SKM-1 treated with dmso at 0.1 percent for 144 hours (cell line): ENCODE data around the gene LPAR5.
A peak's percentile ranks its signal among the peaks of the same experiment; 100 is the strongest.

Experiments
- DNase-seq: peaks from one replicate; lab custom pipeline; 2025; ENCODE audit not compliant: unreplicated experiment; lab: John Stamatoyannopoulos, UW

LPAR5 gene

DNA sequence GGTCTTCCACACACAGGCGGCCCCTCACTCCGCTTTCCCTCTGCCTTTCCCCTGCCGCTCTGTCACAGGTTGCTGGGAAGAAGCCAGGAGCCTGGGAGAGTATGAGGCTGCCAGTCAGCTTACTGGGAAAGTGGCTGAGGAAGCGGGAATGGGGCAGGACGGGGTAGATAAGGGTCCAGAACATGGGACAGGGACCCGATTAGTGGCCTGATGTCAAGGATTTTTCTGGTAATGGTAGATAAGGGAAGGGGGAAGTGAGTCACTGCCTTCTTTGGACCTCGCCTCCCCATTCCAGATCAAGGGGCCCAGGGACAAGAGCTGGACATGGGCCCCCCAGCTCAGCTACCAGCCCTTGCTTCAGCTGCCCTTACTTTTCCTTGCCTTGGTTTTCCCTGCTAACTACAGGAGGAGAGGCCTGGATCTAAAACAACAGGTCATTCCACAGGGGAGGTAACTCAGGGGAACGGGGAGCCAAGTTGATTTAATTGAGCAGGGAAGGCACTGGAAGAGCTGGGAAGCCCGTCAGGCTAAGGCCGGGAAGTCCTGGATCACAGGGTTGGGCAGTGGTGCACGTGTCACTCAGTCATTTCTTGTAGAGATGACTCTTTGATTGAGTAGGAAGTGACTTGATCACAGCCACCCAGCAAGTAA, 3.5 kb upstream of the LPAR5 start:
- DNase-seq = no peak

DNA sequence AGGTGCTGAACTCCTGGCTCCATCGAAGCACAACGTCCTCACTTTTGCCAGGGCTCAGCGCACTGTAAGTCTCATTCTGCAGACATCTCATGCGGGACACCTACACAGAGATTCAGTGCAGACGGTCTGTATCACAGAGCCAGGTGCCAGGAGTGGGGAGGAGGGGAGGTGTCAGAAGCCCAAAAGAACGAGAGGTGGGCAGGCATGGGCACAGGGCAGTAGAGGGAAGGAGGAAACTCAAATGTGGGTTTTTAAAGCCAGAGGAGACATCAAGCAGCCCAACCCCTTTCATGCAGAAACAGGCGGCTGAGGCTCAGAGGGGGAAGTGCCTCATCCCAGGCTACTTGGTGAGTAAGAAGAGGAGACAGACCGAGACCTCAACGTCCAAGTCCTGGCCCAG, 2.5 kb upstream of the LPAR5 start:
- DNase-seq = peak; percentile 29

DNA sequence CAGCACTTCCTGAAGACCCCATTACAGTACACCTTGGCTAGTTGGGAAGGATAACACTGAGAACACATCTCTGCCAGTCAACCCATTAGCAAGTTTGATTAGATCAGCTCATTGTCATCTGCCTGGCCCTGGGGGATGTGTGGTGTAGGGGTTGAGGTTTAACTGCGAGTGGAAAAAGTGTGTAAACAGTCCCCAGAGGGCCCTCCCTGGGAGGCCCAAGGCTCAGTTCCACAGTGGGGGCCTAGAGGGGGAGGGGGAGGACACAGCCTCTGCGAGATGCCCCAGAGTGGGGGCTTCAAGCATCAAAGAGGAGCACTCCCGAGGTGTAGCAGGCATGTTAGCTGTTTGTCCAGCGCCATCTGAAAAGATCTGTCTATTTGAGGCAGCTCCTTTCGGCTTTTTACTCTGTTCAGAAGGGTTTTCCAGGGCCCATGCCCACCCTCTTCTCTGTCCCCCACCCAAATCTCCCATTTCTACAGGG, 344 bp downstream of the LPAR5 start:
- no peak for DNase-seq

DNA sequence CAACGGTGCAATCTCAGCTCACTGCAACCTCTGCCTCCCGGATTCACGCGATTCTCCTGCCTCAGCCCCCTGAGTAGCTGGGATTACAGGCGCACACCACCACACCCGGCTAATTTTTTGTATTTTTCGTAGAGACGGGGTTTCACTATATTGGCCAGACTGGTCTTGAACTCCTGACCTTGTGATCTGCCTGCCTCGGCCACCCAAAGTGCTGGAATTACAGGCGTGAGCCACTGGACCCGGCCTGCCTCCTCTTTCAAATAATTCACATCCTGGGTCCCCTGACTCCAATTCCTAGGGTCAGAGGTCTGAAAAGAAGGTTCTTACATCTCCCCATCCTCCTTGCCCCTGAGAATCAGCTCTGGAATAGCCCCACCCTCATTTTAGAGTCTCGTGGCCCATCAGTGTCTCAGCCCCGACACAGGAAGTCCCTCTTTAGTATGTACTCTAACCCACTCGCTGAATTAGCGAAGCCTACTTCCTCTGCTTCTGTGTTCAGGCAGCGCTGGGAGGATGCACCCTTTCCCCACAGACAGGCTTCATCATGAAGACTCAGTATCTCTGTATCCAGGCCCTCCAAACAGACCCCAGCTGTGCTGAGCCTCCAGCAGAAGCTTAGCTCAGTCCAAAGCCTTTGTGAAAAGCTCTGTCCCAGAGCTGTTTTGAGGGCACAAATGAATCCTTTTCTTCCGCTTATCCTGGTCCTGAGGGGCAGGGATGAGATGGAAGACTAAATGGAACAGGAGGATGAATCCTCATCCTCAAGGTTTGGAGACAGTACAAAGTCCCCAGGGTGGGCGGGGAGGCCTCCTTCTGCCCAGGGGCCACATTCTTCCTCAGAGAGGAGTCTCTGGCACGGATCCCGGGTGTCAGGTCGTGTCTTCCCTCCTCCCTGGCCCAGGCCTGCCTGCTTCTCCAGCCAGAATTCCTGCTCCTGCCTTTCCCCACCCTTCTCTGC, 3.5 kb downstream of the LPAR5 start:
- peak; percentile 12 for DNase-seq

DNA sequence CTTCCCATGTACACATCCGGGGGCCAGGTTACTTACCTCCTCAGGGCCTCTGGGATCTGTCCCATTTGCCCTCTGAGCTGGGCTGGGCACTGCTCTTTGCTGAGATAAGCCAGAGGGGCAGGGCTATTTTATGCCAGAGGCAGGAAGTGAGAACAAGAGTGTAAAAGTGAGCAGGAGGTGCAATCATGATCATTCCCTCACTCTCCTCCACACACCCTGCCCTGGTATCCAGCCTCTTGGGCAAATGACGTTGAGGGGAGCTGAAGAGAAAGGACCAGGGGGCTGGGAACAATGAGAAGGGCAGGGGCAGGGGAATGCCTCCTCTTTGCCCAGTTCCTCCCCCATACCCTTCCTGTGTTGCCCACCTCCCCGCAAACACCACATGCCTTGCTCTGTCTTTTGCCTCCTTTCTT, 4.2 kb downstream of the LPAR5 start:
- no peak for DNase-seq

DNA sequence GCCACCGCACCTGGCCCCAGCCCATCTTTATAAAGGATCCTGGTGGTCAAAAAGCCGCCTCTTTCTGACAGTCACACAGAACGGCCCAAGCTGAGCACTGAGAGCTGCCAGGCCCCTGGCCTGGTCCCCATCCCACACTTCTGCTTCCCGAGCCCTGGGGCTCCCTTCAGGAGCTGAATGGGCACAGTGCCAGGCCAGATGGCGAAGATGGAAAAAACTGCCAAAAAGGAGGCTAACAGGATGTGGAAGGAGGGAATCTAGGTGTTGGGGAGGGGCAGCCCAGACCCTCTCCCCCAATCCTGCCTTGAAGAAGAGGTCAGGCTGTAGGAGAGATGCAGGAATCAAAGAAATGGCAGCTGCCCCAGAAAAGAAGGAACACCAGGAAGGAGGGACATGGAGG, 5.0 kb downstream of the LPAR5 start:
- no peak for DNase-seq

DNA sequence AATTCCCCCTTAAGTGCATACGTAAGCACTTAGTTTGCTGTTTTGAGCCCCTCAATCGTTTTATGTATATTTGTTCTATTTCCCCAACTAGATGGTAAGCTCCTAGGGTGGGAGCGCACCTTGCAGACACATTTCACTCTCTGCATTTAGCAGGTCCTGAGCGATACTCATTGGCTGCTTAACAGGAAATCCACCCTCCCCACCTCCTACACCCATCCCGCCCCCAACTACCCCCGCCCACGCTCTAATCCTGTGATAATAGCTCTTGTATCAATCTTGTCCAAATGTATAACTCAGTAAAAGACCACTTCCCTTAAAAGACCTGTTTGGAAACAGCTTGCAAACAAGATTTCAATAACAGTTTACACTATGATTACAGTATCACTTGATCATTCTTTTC, 8.1 kb downstream of the LPAR5 start:
- DNase-seq = no peak

DNA sequence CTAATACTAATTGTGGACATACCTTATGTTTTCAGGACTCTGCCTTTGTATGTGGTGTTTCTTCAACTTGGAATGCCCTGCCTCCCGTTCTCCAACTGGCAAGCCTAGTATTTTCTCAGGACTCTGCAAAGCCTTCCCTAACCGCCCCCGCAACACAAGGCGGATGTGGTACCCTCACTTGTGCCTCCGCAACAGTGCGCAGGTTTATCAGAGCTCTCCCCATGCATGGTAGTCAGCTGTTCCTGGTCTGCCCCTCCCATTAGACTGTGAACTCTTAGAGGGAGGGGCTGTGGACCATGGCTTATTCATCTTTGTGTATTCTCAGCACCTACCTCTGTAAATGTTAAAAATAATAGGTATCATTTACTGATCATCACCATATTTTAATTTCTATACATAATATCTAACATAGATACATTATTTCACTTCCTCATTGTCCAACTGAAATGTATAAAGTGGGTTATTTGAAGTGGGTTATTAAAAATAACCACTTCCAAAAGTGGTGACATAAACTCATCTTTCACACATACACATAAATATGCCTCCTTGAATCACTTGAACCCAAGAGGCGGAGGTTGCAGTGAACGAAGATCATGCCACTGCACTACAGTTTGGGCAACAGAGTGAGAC, 9.0 kb downstream of the LPAR5 start:
- DNase-seq = no peak

DNA sequence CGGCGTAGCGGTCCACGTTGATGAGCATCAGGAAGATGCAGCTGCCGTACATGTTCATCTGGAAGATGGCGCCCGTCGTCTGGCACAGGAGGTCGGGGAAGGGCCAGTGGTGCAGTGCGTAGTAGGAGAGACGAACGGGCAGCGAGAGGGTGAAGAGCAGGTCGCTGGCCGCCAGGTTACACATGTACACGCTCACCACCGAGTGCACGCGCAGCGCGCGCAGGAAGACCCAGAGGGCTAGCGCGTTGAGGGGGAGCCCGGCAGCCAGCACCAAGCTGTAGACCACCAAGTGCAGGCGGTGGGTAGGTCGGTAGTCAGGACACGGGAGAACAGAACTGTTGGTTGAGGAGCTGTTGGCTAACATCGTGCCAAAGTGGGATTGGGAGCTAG, 14.9 kb downstream of the LPAR5 start:
- no peak for DNase-seq

DNA sequence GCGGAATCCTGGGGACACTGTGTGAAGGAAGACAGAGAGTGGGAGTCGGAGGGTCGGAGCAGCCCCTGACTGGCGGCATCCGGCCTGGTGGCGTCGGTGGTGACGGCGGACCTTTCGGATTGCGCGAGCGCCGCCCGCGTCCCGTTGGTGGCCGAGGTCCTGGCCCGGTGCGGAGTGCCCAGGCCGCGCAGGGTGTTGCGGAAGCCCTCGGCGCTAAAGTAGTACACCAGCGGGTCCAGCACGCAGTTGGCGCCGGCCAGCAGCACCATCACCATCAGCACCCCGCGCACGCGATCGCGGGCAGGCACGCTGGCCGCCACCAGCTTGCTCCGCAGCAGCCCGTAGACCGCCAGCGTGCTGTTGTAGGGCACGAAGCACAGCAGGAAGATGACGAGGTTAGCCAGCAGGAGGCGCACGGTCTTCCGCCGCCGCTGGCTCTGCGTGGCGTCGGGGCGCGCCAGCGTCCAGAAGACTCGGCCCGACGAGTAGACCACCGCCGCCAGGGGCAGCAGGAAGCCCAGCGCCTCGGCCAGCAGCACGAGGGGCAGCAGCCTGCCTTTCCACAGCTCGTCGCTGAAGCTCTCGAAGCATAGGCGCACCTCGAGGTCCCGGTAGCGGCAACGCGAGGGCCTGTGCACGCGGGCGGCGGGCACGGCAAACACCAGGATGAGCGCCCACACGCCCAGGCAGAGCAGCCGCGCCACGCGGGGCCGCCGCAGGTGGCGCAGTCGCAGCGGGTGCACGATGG, 15.4 kb downstream of the LPAR5 start:
- DNase-seq = no peak

DNA sequence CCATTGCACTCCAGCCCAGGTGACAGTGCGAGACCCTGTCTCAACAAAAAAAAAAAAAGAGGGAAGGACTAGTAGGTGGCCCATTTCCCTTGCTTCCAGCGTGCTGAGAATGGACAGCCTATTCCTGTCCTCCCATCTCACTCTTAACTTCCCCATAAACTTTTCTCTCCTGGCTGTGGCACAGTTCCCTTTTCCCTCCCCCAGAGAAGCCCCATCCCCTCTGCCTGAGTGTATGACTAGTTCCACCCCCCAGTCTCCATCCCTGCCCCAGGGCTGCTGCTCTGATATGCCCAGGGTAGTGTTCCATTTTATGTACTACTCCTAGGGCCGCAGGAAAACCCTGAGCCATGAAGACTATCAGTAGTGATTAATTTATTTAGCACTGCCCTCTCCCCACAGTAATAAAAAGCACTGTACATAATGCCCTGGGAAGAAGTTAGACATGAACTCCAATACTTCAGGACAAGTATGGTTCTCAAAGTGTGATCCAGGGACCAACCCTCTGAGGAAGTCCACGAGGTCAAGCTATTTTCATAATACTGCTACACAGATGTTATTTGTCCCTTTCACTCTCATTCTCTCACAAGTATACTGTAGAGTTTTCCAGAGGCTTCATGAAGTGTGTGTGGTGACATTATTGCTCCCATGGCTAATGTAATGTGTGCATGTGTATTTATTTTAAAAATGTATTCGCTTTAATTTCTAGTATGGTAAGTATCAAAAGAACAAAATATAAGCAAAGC, 17.1 kb downstream of the LPAR5 start:
- no peak for DNase-seq

DNA sequence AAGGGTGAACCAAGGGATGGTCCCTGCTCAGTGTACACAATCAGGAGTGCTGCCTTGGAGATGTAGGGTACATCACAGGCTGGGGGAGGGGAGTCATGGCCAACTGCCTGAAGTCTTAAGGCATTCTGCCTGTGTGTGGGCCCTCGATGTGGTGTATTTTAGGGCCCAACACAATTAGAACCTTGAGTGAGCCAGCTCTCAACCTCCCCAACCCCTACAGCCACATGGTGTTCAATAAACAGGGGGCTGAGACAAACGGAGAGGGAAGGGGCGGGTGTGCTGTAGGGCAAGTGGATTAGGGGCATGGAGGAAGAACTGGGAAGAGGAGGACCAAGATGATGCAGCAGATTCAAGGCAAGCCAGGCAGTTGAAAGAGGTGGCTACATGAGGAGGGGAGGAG, 20.0 kb downstream of the LPAR5 start:
- no peak for DNase-seq

DNA sequence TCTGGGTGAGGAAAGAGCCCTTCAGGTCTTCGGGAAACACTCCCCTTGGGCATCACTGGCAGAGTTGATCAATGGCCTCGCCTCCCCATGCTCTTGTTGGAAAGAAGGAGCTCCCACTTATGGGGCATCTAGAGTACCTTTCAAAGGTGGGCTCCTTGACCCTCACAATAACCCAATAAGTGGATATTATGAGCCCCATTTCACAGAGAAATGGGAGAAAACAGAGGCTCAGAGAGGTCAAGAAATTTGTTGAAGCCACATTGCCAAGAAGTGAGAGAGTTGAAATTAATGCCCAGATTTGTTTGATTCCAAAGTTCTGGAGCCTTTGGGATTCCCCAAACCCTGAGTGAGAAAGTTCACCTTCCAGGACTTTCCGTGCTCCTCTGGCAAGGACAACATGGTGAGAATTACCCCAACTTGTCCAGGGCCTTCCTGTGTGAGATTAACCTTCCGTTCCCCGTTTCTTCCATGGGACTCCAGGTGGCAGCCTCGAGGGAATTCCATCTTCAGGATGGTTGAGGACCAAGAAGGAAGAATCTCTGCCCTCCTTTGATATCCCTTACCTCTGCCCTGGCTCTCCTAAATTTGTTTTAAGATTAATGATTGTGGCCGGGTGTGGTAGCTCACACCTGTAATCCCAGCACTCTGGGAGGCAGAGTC, 21.1 kb downstream of the LPAR5 start:
- DNase-seq = no peak

DNA sequence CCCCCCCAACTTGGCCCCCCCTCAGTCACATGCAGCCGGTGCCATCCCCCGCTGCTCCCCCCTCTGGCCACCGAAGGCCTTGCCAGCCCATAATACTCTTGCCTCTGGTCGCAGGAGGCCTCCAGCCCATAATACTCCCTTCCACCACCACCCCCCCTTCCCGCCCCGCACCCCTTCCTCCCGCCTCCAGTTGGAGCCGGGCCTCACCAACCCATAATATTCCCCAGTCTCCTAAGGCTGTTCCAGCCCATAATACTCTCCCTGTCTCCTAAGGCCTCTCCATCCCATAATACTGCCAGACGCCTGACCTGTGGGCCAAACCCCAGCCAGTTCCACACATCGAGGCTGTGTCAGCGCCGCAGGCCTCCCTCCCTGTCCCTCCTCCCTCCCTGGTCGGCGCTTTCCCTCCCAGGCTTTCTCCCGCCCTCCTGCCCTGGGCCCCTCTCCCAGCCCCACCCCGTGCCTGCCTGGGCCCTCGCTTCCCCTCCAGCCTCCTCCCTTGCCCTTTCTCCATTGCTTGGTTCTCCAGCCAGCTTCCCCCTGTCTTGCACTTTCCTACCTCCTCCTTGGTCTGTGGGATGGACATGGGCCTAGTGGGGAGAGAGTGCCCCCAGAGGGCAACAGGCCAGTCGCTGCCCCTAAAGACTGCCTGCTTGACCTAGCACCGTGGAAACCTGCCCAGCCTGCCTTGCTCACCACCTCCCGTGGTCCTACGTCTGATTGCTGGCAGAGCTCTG, 21.8 kb downstream of the LPAR5 start:
- DNase-seq = peak; percentile 84

DNA sequence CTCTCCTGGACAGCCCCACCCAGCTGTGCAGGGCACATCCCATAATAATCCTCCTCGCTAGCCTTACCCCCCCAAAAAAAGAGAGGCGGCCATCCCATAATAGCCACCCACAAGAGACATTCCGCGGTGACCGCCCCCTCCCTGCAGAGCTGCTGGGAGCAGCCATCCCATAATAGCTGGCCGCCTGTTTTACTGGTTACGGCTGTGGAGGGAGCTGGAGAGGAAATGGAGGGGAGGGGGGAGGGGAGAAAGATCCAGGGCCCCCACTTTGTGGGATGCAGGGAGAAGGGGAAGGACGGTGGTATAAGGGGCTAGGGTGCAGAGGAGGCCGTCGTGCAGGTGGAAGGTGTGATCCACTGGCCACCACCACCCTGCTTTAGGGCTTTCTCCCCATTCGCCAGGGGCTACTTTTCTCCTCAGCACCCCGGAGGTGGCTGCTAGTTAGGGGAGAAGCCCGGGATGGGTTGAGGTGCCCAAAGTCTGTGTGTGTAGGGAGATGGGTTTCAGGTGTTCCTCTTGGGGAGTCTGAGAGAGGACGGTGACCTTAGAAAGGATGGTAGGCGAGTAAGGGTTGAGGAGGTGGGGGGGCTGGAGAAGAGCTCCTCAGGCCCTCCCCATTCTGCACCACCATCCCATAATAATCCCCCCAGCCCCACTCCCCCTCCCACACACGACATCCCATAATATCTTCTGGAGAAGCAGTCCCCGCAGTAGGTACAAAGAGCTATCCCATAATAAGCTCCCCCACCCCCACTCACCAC, 22.6 kb downstream of the LPAR5 start:
- DNase-seq = peak; percentile 42

DNA sequence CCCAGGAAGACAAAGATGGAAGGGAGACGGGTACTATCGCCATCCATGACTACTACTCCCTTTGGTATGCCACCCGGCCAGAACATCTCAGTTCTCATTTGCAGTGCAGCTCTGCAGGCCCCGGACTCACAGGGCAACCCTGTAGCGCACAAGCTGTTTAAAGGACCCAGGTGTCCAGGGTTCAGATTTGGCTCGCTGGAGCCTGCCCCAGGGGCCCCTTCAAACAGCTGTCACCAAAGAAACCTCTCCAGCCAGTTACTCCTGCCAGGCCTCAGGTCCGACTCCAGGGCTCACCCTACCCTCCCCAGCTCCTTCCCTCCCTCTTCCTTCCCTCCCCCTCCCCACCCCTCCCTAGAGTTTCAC, 23.1 kb downstream of the LPAR5 start:
- no peak for DNase-seq

DNA sequence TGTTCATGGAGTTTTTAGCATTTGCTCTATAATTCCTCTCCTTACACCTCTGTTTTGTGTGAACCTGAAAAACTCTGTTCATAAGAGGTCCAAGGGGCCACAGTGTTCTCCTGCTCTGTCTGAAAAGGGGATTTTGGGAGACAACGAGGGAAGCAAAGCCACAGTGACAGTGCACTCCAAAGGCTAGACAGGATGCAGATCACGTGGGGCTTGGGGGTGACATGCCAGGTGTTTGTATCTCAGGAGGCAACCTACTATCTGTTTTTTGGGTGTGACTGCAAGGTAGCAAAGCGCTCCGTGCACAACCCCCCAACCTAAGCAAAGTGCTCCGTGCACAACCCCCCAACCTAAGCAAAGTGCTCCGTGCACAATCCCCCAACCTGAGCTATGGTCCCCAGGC, 23.5 kb downstream of the LPAR5 start:
- DNase-seq = no peak

DNA sequence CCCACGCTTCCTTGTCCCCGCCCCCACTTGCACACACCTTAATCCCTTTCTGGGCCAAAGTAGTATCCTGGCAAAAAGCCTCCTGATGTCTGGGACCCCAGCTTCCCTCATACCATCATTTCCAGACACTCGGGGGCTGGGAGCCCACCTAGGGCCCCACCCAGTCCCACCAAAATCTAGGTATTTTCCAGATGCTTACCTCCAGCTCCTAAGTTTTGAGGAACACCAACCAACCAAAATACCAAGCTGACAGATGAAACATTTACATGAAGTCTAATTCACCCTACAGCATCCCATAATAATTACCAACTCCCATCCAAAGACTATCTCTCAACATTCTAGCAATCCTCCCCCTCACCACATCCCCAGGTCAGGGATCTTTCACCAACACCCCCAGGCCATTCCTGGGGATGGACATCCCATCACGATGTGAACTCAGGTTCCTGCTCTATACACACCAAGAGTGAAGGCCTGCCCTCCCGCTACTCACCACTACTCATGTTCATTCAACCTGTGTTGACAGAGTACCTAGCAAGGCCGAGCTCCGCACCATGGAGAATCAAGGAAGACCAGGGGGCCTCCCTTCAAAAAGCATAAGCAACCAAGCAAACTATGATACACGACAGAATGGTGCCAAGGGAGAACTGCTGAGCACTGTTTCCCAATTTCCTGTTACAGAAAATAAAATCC, 27.0 kb downstream of the LPAR5 start:
- DNase-seq = no peak
